ENCODE measurements around the gene GANAB. TPM values are rescaled to one million over a fixed set of nuclear protein-coding genes. Genes with fewer than 3 reads are reported as not detected.
"Not testable (repeated sequence)": the region's sequence is repeated elsewhere in the genome, so short reads cannot be mapped to it uniquely, and the experiment has no call there.

Gene GANAB
- total RNA-seq, 1 experiment from 2014 or later = 98.5 TPM

- Histone ChIP-seq H3K36me3 (ENCODE audit: insufficient read depth, low read length) (peaks cover 5% of the 10 kb centered on the region; the same call in 1 of the 2 replicates), H2AFZ (ENCODE audit: low read length) (peak overlapping the region; percentile 78), H3K27ac (ENCODE audit: low read length) (peak overlapping the region; percentile 70), H4K20me1 (ENCODE audit: insufficient read depth, low read depth, low read length) (no peaks in the 10 kb centered on the region; the same call in 1 of the 2 replicates), H3K27me3 (ENCODE audit: low read length) (no peaks in the 10 kb centered on the region), H3K9ac (ENCODE audit: low read length) (peak overlapping the region; percentile 58), H3K4me3 (ENCODE audit: low read length) (peak overlapping the region; percentile 32; the same call in 1 of the 2 replicates), H3K9me2 (replicated peaks; ENCODE audit: insufficient read depth, low read length) (no peaks in the 10 kb centered on the region), H3K9me3 (ENCODE audit: low read length) (no peaks in the 10 kb centered on the region), H3K4me2 (ENCODE audit: low read depth, low read length, poor library complexity, severe bottlenecking) (peak overlapping the region; percentile 54), H3K79me2 (ENCODE audit: low read length) (peaks cover 30% of the 10 kb centered on the region), H3K4me1 (ENCODE audit: low read length) (peaks cover 31% of the 10 kb centered on the region)
- DNase-seq = peak; percentile 92
Measured at GRCh38 chr11:62680825-62681240, 34.4 kb upstream of the GANAB start.

- Histone ChIP-seq H3K4me2 (ENCODE audit: low read depth, low read length, poor library complexity, severe bottlenecking) (peak within 1 kb of the TSS; percentile 100), H3K79me2 (ENCODE audit: low read length) (peaks cover 34% of the 10 kb centered on the region), H3K4me1 (ENCODE audit: low read length) (peaks cover 31% of the 10 kb centered on the region), H3K9me2 (replicated peaks; ENCODE audit: insufficient read depth, low read length) (no peaks in the 10 kb centered on the region), H3K27ac (ENCODE audit: low read length) (peak within 1 kb of the TSS; percentile 73), H4K20me1 (ENCODE audit: insufficient read depth, low read depth, low read length) (no peaks in the 10 kb centered on the region; the same call in 1 of the 2 replicates), H3K9ac (ENCODE audit: low read length) (peak within 1 kb of the TSS; percentile 97), H3K36me3 (ENCODE audit: insufficient read depth, low read length) (peaks cover 9% of the 10 kb centered on the region; the same call in 1 of the 2 replicates), H3K4me3 (ENCODE audit: low read length) (peak within 1 kb of the TSS; percentile 98), H3K27me3 (ENCODE audit: low read length) (no peaks in the 10 kb centered on the region), H2AFZ (ENCODE audit: low read length) (peak within 1 kb of the TSS; percentile 77), H3K9me3 (ENCODE audit: low read length) (no peaks in the 10 kb centered on the region)
- peak; percentile 96 for DNase-seq
Measured at GRCh38 chr11:62678770-62679696, 32.6 kb upstream of the GANAB start, which contains the start of gene UBXN1. Gene UBXN1, minus strand, starts transcription at chr11:62679073. Its CDS starts 150 bp downstream, at chr11:62678923.

- peak overlapping the region; percentile 73 for H3K27ac ChIP-seq (ENCODE audit: low read length)
Measured at GRCh38 chr11:62678433-62678769, 32.0 kb upstream of the GANAB start.

GRCh38 chr11:62677714-62678113, 31.3 kb upstream of the GANAB start:
- no peak overlapping the region for H2AFZ ChIP-seq (ENCODE audit: low read length)
- H4K20me1 ChIP-seq (ENCODE audit: insufficient read depth, low read depth, low read length) = no peaks in the 10 kb centered on the region; the same call in 1 of the 2 replicates
- peak; percentile 38 for DNase-seq
- H3K4me1 ChIP-seq (ENCODE audit: low read length) = peaks cover 38% of the 10 kb centered on the region
- H3K9me2 ChIP-seq (replicated peaks; ENCODE audit: insufficient read depth, low read length) = no peaks in the 10 kb centered on the region
- H3K9ac ChIP-seq (ENCODE audit: low read length) = peak overlapping the region; percentile 97
- peak overlapping the region; percentile 98 for H3K4me3 ChIP-seq (ENCODE audit: low read length)
- H3K9me3 ChIP-seq (ENCODE audit: low read length) = no peaks in the 10 kb centered on the region
- H3K4me2 ChIP-seq (ENCODE audit: low read depth, low read length, poor library complexity, severe bottlenecking) = peak overlapping the region; percentile 100
- H3K36me3 ChIP-seq (ENCODE audit: insufficient read depth, low read length) = peaks cover 9% of the 10 kb centered on the region; the same call in 1 of the 2 replicates
- no peak overlapping the region for H3K27ac ChIP-seq (ENCODE audit: low read length)
- H3K79me2 ChIP-seq (ENCODE audit: low read length) = peaks cover 47% of the 10 kb centered on the region
- H3K27me3 ChIP-seq (ENCODE audit: low read length) = no peaks in the 10 kb centered on the region

More at GRCh38 chr11:62678433-62678769, 32.0 kb upstream of the GANAB start:
- Histone ChIP-seq H3K9me2 (replicated peaks; ENCODE audit: insufficient read depth, low read length) (no peaks in the 10 kb centered on the region), H2AFZ (ENCODE audit: low read length) (no peak overlapping the region), H3K79me2 (ENCODE audit: low read length) (peaks cover 40% of the 10 kb centered on the region), H3K4me2 (ENCODE audit: low read depth, low read length, poor library complexity, severe bottlenecking) (peak overlapping the region; percentile 100), H3K27me3 (ENCODE audit: low read length) (no peaks in the 10 kb centered on the region), H3K9ac (ENCODE audit: low read length) (peak overlapping the region; percentile 97), H3K9me3 (ENCODE audit: low read length) (no peaks in the 10 kb centered on the region), H3K4me3 (ENCODE audit: low read length) (peak overlapping the region; percentile 98), H3K4me1 (ENCODE audit: low read length) (peaks cover 31% of the 10 kb centered on the region), H4K20me1 (ENCODE audit: insufficient read depth, low read depth, low read length) (no peaks in the 10 kb centered on the region; the same call in 1 of the 2 replicates), H3K36me3 (ENCODE audit: insufficient read depth, low read length) (peaks cover 9% of the 10 kb centered on the region; the same call in 1 of the 2 replicates)
- DNase-seq = peak; percentile 54

- Histone ChIP-seq H3K27ac (ENCODE audit: low read length) (no peak overlapping the region), H3K79me2 (ENCODE audit: low read length) (peaks cover 51% of the 10 kb centered on the region), H2AFZ (ENCODE audit: low read length) (no peak overlapping the region), H3K36me3 (ENCODE audit: insufficient read depth, low read length) (peaks cover 9% of the 10 kb centered on the region; the same call in 1 of the 2 replicates), H3K27me3 (ENCODE audit: low read length) (no peaks in the 10 kb centered on the region), H3K9me3 (ENCODE audit: low read length) (no peaks in the 10 kb centered on the region), H3K9me2 (replicated peaks; ENCODE audit: insufficient read depth, low read length) (no peaks in the 10 kb centered on the region), H3K4me3 (ENCODE audit: low read length) (peak overlapping the region; percentile 98; the same call in 1 of the 2 replicates), H3K4me1 (ENCODE audit: low read length) (peaks cover 42% of the 10 kb centered on the region), H3K4me2 (ENCODE audit: low read depth, low read length, poor library complexity, severe bottlenecking) (peak overlapping the region; percentile 100), H3K9ac (ENCODE audit: low read length) (peak overlapping the region; percentile 97), H4K20me1 (ENCODE audit: insufficient read depth, low read depth, low read length) (no peaks in the 10 kb centered on the region; the same call in 1 of the 2 replicates)
- peak; percentile 34 for DNase-seq
Measured at GRCh38 chr11:62677156-62677555, 30.7 kb upstream of the GANAB start.

GRCh38 chr11:62676698-62677097, 30.3 kb upstream of the GANAB start:
- peak; percentile 33 for DNase-seq
- H3K4me2 ChIP-seq (ENCODE audit: low read depth, low read length, poor library complexity, severe bottlenecking) = peak overlapping the region; percentile 100

GRCh38 chr11:62675415-62675814, 29.0 kb upstream of the GANAB start:
- H3K79me2 ChIP-seq (ENCODE audit: low read length) = peaks cover 67% of the 10 kb centered on the region
- peaks cover 43% of the 10 kb centered on the region for H3K4me1 ChIP-seq (ENCODE audit: low read length)
- H4K20me1 ChIP-seq (ENCODE audit: insufficient read depth, low read depth, low read length); H3K27ac ChIP-seq (ENCODE audit: low read length); H3K4me2 ChIP-seq (ENCODE audit: low read depth, low read length, poor library complexity, severe bottlenecking); H3K9me2 ChIP-seq (replicated peaks; ENCODE audit: insufficient read depth, low read length); H3K27me3 ChIP-seq (ENCODE audit: low read length); H2AFZ ChIP-seq (ENCODE audit: low read length); H3K9me3 ChIP-seq (ENCODE audit: low read length); H3K4me3 ChIP-seq (ENCODE audit: low read length); H3K9ac ChIP-seq (ENCODE audit: low read length); H3K36me3 ChIP-seq (ENCODE audit: insufficient read depth, low read length); DNase-seq: not testable (repeated sequence)

More at GRCh38 chr11:62676698-62677097, 30.3 kb upstream of the GANAB start:
- no peak overlapping the region; the same call in 1 of the 2 replicates for H3K4me3 ChIP-seq (ENCODE audit: low read length)
- peaks cover 55% of the 10 kb centered on the region for H3K79me2 ChIP-seq (ENCODE audit: low read length)
- H3K9me2 ChIP-seq (replicated peaks; ENCODE audit: insufficient read depth, low read length) = no peaks in the 10 kb centered on the region
- H3K9ac ChIP-seq (ENCODE audit: low read length) = peak overlapping the region; percentile 97; the same call in 1 of the 2 replicates
- no peak overlapping the region for H3K27ac ChIP-seq (ENCODE audit: low read length)
- H3K9me3 ChIP-seq (ENCODE audit: low read length) = no peaks in the 10 kb centered on the region
- no peaks in the 10 kb centered on the region; the same call in 1 of the 2 replicates for H4K20me1 ChIP-seq (ENCODE audit: insufficient read depth, low read depth, low read length)
- no peak overlapping the region for H2AFZ ChIP-seq (ENCODE audit: low read length)
- H3K36me3 ChIP-seq (ENCODE audit: insufficient read depth, low read length) = peaks cover 9% of the 10 kb centered on the region; the same call in 1 of the 2 replicates
- H3K27me3 ChIP-seq (ENCODE audit: low read length) = no peaks in the 10 kb centered on the region
- peaks cover 42% of the 10 kb centered on the region for H3K4me1 ChIP-seq (ENCODE audit: low read length)

- Histone ChIP-seq H3K4me1 (ENCODE audit: low read length) (peaks cover 42% of the 10 kb centered on the region), H3K27ac (ENCODE audit: low read length) (no peak overlapping the region), H3K36me3 (ENCODE audit: insufficient read depth, low read length) (peaks cover 9% of the 10 kb centered on the region; the same call in 1 of the 2 replicates), H3K9me3 (ENCODE audit: low read length) (no peaks in the 10 kb centered on the region), H4K20me1 (ENCODE audit: insufficient read depth, low read depth, low read length) (no peaks in the 10 kb centered on the region; the same call in 1 of the 2 replicates), H3K4me3 (ENCODE audit: low read length) (peak overlapping the region; percentile 95), H3K9ac (ENCODE audit: low read length) (peak overlapping the region; percentile 96), H3K27me3 (ENCODE audit: low read length) (no peaks in the 10 kb centered on the region), H3K79me2 (ENCODE audit: low read length) (peaks cover 68% of the 10 kb centered on the region), H3K4me2 (ENCODE audit: low read depth, low read length, poor library complexity, severe bottlenecking) (peak overlapping the region; percentile 93), H3K9me2 (replicated peaks; ENCODE audit: insufficient read depth, low read length) (no peaks in the 10 kb centered on the region), H2AFZ (ENCODE audit: low read length) (no peak overlapping the region)
- no peak for DNase-seq
Measured at GRCh38 chr11:62673196-62673525, 26.7 kb upstream of the GANAB start.
